Mucosa of stomach (tissue), 1 donor: ENCODE results near the gene LPAR1.
"Not testable (repeated sequence)": the region's sequence is repeated elsewhere in the genome, so short reads cannot be mapped to it uniquely, and the experiment has no call there.

Experiments
- H3K27me3 ChIP-seq: one replicate; pipeline ENCODE4 v1.7.0; 2013; ENCODE audit warnings: mild to moderate bottlenecking, low read length; ENCODE audit not compliant: control insufficient read depth, insufficient read depth
- H3K36me3 ChIP-seq: one replicate; pipeline ENCODE4 v1.7.0; 2013; ENCODE audit warnings: low read length; ENCODE audit not compliant: control insufficient read depth, insufficient read depth
- H3K4me1 ChIP-seq: one replicate; pipeline ENCODE4 v1.7.0; 2013; ENCODE audit warnings: mild to moderate bottlenecking, low read length; ENCODE audit not compliant: control insufficient read depth, insufficient read depth
- H3K4me3 ChIP-seq: one replicate; pipeline ENCODE4 v1.7.0; 2013; ENCODE audit warnings: low read length
- H3K9ac ChIP-seq: one replicate; pipeline ENCODE4 v1.7.0; 2013; ENCODE audit warnings: mild to moderate bottlenecking, low read length, moderate library complexity
- H3K9me3 ChIP-seq: one replicate; pipeline ENCODE4 v1.7.0; 2013; ENCODE audit warnings: mild to moderate bottlenecking, low read length, moderate library complexity; ENCODE audit not compliant: control insufficient read depth
- donor health status: Pancreatic carcinoma.

The LPAR1 gene

GRCh38 chr9:110837401-110838005 lies 200.8 kb downstream of the LPAR1 start:
- Histone ChIP-seq H3K9me3 (peaks cover 4% of the 10 kb centered on the region), H3K9ac (no peak overlapping the region), H3K36me3 (no peaks in the 10 kb centered on the region), H3K27me3 (no peaks in the 10 kb centered on the region), H3K4me3 (no peak overlapping the region), H3K4me1 (no peaks in the 10 kb centered on the region)

GRCh38 chr9:110835859-110836271 lies 202.4 kb downstream of the LPAR1 start:
- no peak overlapping the region for H3K4me3 ChIP-seq
- no peaks in the 10 kb centered on the region for H3K36me3 ChIP-seq
- H3K9ac ChIP-seq: no peak overlapping the region
- H3K4me1 ChIP-seq: no peaks in the 10 kb centered on the region
- no peaks in the 10 kb centered on the region for H3K27me3 ChIP-seq
- H3K9me3 ChIP-seq: no peaks in the 10 kb centered on the region

GRCh38 chr9:110835404-110835803 lies 202.9 kb downstream of the LPAR1 start:
- Histone ChIP-seq H3K27me3 (no peaks in the 10 kb centered on the region), H3K9me3 (no peaks in the 10 kb centered on the region), H3K36me3 (no peaks in the 10 kb centered on the region), H3K4me1 (no peaks in the 10 kb centered on the region), H3K9ac (no peak overlapping the region), H3K4me3 (no peak overlapping the region)

DNA sequence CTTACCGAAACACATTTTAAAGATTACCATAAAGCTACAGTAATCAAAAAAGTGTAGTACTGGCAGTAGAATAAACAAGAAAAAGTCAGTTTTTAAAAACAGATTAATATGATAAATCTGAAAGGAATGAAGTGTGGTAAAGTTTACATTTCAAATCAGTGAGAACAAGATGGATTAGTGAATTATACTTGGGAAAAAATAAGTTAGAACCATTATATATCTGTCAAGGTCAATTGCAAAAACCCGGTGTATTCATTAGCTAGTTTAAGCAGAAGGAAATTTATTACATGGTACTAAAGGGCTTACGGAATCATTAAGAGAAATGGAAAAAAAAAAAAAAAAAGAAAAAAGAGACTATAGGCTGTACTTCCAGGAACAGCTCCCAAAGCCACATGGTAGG lies 205.3 kb downstream of the LPAR1 start:
- H3K4me1 ChIP-seq: no peaks in the 10 kb centered on the region
- no peaks in the 10 kb centered on the region for H3K9me3 ChIP-seq
- no peaks in the 10 kb centered on the region for H3K27me3 ChIP-seq
- no peaks in the 10 kb centered on the region for H3K36me3 ChIP-seq
- no peak overlapping the region for H3K9ac ChIP-seq
- H3K4me3 ChIP-seq: no peak overlapping the region

DNA sequence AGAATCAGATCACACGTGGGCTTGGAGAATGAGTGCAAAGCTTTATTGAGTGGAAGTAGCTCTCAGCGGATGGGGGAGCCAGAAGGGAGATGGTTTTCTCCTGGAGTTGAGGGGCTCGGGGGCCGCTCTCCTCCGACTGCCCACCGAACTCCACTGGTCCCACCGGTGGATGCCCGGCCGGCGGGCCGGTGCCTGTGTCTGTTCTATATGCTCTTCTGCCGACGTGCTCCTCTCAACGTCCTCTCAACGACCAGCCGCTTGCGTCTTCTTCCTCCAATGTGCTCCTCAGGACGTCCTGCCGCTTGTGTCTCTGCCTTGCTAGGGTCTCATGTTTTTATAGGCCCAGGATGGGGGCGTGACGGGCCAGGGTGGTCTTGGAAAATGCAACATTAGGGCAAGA lies 207.8 kb downstream of the LPAR1 start:
- H3K9ac ChIP-seq: no peak overlapping the region
- no peak overlapping the region for H3K4me3 ChIP-seq
- no peaks in the 10 kb centered on the region for H3K36me3 ChIP-seq
- H3K4me1 ChIP-seq: no peaks in the 10 kb centered on the region
- H3K27me3 ChIP-seq: no peaks in the 10 kb centered on the region
- no peaks in the 10 kb centered on the region for H3K9me3 ChIP-seq

DNA sequence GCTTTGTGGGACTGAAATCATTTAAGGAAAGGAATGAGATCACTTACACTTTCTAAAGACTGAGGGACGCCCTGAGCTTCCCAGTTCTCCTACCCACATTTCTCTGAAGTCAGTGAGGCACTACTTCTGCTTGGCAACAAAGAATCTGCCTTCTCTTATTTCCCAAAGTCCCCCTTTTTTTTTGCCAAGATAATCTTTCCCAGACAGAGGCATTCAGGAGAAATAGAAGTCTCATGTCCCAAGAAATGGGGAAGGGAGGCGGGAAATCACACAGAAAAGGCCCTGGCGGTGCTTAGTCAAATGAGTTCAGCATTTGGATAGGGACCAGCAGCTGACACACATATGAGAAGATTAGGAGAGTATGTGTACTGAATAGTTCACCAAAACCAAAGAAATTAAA lies 210.0 kb downstream of the LPAR1 start:
- Histone ChIP-seq H3K27me3 (no peaks in the 10 kb centered on the region), H3K36me3 (no peaks in the 10 kb centered on the region), H3K4me1 (no peaks in the 10 kb centered on the region), H3K4me3 (no peak overlapping the region), H3K9ac (no peak overlapping the region), H3K9me3 (no peaks in the 10 kb centered on the region)

- H3K9ac ChIP-seq, H3K9me3 ChIP-seq, H3K4me1 ChIP-seq, H3K27me3 ChIP-seq, H3K4me3 ChIP-seq, H3K36me3 ChIP-seq: not testable (repeated sequence)
These were observed 211.9 kb downstream of the LPAR1 start for GRCh38 chr9:110826400-110826799.

DNA sequence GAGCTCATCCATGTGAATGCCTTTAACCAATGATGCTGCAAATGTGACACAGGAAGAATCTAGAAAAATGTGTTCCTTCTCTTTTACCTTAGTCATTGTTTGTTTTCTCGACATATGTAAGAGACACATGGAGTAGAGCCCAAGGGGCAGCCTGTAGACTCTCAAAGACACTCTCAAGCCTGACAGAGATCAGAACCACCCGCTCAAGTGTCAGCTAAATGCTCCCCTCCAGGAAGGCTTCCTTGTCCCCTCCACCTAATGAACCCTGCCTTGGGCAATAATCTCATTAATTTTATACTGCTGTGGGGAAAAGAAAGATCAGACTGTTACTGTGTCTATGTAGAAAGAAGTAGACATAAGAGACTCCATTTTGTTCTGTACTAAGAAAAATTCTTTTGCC lies 212.3 kb downstream of the LPAR1 start:
- Histone ChIP-seq H3K4me3 (no peak overlapping the region), H3K27me3 (no peaks in the 10 kb centered on the region), H3K36me3 (no peaks in the 10 kb centered on the region), H3K9me3 (no peaks in the 10 kb centered on the region), H3K9ac (no peak overlapping the region), H3K4me1 (no peaks in the 10 kb centered on the region)

GRCh38 chr9:110825129-110825528 lies 213.1 kb downstream of the LPAR1 start:
- H3K9me3 ChIP-seq, H3K4me3 ChIP-seq, H3K27me3 ChIP-seq, H3K4me1 ChIP-seq, H3K9ac ChIP-seq, H3K36me3 ChIP-seq: not testable (repeated sequence)
